Tibial artery (tissue), 4 donors: Measurements from ENCODE around the gene RFXANK.

Experiments
- DNase-seq, 2 donors: peaks; one replicate each; pipeline ENCODE4 v3.0.0-alpha.2; 2019
- H3K27ac ChIP-seq, 2 donors: fragments of 200-600 bp; sonication (generic) in 1 of 2; 1 replicate in 1 of 2; 2 replicates in 1 of 2; pipeline ENCODE4 v1.5.1; 2018 to 2019; ENCODE audit warnings: mild to moderate bottlenecking in 1 of 2
- H3K27me3 ChIP-seq, 2 donors: fragments of 200-600 bp; sonication (generic) in 1 of 2; one replicate each; pipeline versions ENCODE4 v1.5.1 to v1.6.0; 2016 to 2019
- H3K36me3 ChIP-seq, 3 donors: fragments of 200-600 bp; sonication (generic) in 2 of 3; one replicate each; pipeline ENCODE4 v1.5.1; 2016 to 2019; ENCODE audit warnings: mild to moderate bottlenecking in 2 of 3
- H3K4me1 ChIP-seq, 4 donors: fragments of 200-600 bp; sonication (generic) in 2 of 4; 1 replicate in 3 of 4; 2 replicates in 1 of 4; pipeline ENCODE4 v1.5.1; 2016 to 2019
- H3K4me3 ChIP-seq, 2 donors: fragments of 200-600 bp; sonication (generic) in 1 of 2; 1 replicate in 1 of 2; 2 replicates in 1 of 2; pipeline ENCODE4 v1.5.1; 2018 to 2019; ENCODE audit warnings: mild to moderate bottlenecking in 2 of 2
- H3K9me3 ChIP-seq, 3 donors: fragments of 200-600 bp; sonication (generic) in 1 of 3; one replicate each; pipeline ENCODE4 v1.5.1; 2016 to 2019
- CTCF ChIP-seq, 2 experiments: fragments of 200-600 bp in 1 of 2; fragments of 450-650 bp in 1 of 2; IDR thresholded peaks; one replicate each; pipeline ENCODE4 v1.5.1; 2017 to 2019; ENCODE audit warnings: antibody characterized with exemption in 2 of 2, mild to moderate bottlenecking in 1 of 2, moderate library complexity in 1 of 2
- intact Hi-C: fragments of 100-400 bp; cut with DNase I; formaldehyde crosslinking; loops from one replicate; pipeline ENCODE4 v1.15.0; 2023; ENCODE audit warnings: low total_unique reads

Gene RFXANK

GRCh38 chr19:19211499-19212420 is 19.7 kb downstream of the RFXANK start, which contains the start of gene NCAN:
TSS of gene NCAN (plus strand) at chr19:19211958. CDS start at chr19:19216954, 4,996 bp downstream.
- Histone ChIP-seq H3K36me3 (no peaks in the 10 kb centered on the region), H3K4me1 (peaks cover 0 to 4% (median 0%) of the 10 kb centered on the region in 4 donors), H3K27ac (no peak within 1 kb of the TSS), H3K4me3 (no peak within 1 kb of the TSS), H3K27me3 (peaks cover 2 to 93% of the 10 kb centered on the region in 2 donors), H3K9me3 (no peaks in the 10 kb centered on the region)
- DNase-seq, result no peak
- no peak for TF ChIP-seq CTCF (IDR thresholded peaks at IDR 0.05)
- intact Hi-C loops, result no loop called here

GRCh38 chr19:19212916-19213315 is 20.9 kb downstream of the RFXANK start:
- no peaks in the 10 kb centered on the region for H3K36me3 ChIP-seq
- intact Hi-C loops, result no loop called here
- no peak for TF ChIP-seq CTCF (IDR thresholded peaks at IDR 0.05)
- H3K4me3 ChIP-seq, result no peak overlapping the region
- peaks cover 2 to 89% of the 10 kb centered on the region in 2 donors for H3K27me3 ChIP-seq
- no peak overlapping the region for H3K27ac ChIP-seq
- peaks cover 0 to 4% (median 0%) of the 10 kb centered on the region in 4 donors for H3K4me1 ChIP-seq
- no peaks in the 10 kb centered on the region for H3K9me3 ChIP-seq
- DNase-seq, result no peak

GRCh38 chr19:19213426-19214158 is 21.5 kb downstream of the RFXANK start:
- no peak overlapping the region for H3K27ac ChIP-seq
- no peak for DNase-seq
- TF ChIP-seq CTCF (IDR thresholded peaks at IDR 0.05), result no peak
- intact Hi-C loops, result no loop called here
- peaks cover 0 to 4% (median 0%) of the 10 kb centered on the region in 4 donors for H3K4me1 ChIP-seq
- H3K36me3 ChIP-seq, result no peaks in the 10 kb centered on the region
- H3K27me3 ChIP-seq, result peaks cover 2 to 82% of the 10 kb centered on the region in 2 donors
- H3K9me3 ChIP-seq, result no peaks in the 10 kb centered on the region
- no peak overlapping the region for H3K4me3 ChIP-seq

GRCh38 chr19:19214159-19214490 is 22.1 kb downstream of the RFXANK start:
- H3K27ac ChIP-seq, result no peak overlapping the region
- H3K36me3 ChIP-seq, result no peaks in the 10 kb centered on the region
- peaks cover 2 to 82% of the 10 kb centered on the region in 2 donors for H3K27me3 ChIP-seq
- H3K4me1 ChIP-seq, result peaks cover 0 to 4% (median 0%) of the 10 kb centered on the region in 4 donors
- no peaks in the 10 kb centered on the region for H3K9me3 ChIP-seq
- DNase-seq, result no peak
- no peak overlapping the region for H3K4me3 ChIP-seq
- TF ChIP-seq CTCF (IDR thresholded peaks at IDR 0.05), result no peak
- intact Hi-C loops, result no loop called here

- intact Hi-C loops, result no loop called here
- DNase-seq, result no peak
- peaks cover 0 to 4% (median 0%) of the 10 kb centered on the region in 4 donors for H3K4me1 ChIP-seq
- no peak overlapping the region for H3K4me3 ChIP-seq
- no peaks in the 10 kb centered on the region for H3K9me3 ChIP-seq
- no peak for TF ChIP-seq CTCF (IDR thresholded peaks at IDR 0.05)
- H3K27me3 ChIP-seq, result peaks cover 2 to 82% of the 10 kb centered on the region in 2 donors
- H3K27ac ChIP-seq, result no peak overlapping the region
- no peaks in the 10 kb centered on the region for H3K36me3 ChIP-seq
These were observed 22.8 kb downstream of the RFXANK start for GRCh38 chr19:19214892-19215291.
